HEK293 (cell line): ENCODE data around the gene SNX21.

Experiments
- BCL11A ChIP-seq: fragments of 450-650 bp; formaldehyde crosslinking; IDR thresholded peaks from 2 replicates; pipeline ENCODE4 v1.5.1; 2016; ENCODE audit warnings: low read depth, missing biosample characterization, missing genetic modification characterization
- BCL11B ChIP-seq: fragments of 450-650 bp; formaldehyde crosslinking; IDR thresholded peaks from 2 replicates; pipeline ENCODE4 v1.5.1; 2016; ENCODE audit warnings: low read depth, missing biosample characterization, missing genetic modification characterization
- GLIS1 ChIP-seq: fragments of 450-650 bp; formaldehyde crosslinking; IDR thresholded peaks from 2 replicates; pipeline ENCODE4 v1.5.1; 2016; ENCODE audit warnings: missing biosample characterization, missing genetic modification characterization
- KLF16 ChIP-seq: fragments of 450-650 bp; formaldehyde crosslinking; IDR thresholded peaks from 2 replicates; pipeline ENCODE4 v1.5.1; 2017; ENCODE audit warnings: missing biosample characterization, missing genetic modification characterization
- PRDM1 ChIP-seq: fragments of 450-650 bp; formaldehyde crosslinking; IDR thresholded peaks from 2 replicates; pipeline ENCODE4; 2016; ENCODE audit warnings: missing biosample characterization, missing genetic modification characterization
- SCRT1 ChIP-seq: fragments of 450-650 bp; formaldehyde crosslinking; IDR thresholded peaks from 2 replicates; pipeline ENCODE4 v1.5.1; 2016; ENCODE audit warnings: missing biosample characterization, missing genetic modification characterization, borderline replicate concordance
- SP2 ChIP-seq: fragments of 450-650 bp; formaldehyde crosslinking; IDR thresholded peaks from 2 replicates; pipeline ENCODE4 v1.5.1; 2016; ENCODE audit warnings: missing biosample characterization, missing genetic modification characterization
- WT1 ChIP-seq: fragments of 450-650 bp; formaldehyde crosslinking; IDR thresholded peaks from 2 replicates; pipeline ENCODE4 v1.5.1; 2016; ENCODE audit warnings: missing biosample characterization, missing genetic modification characterization
- ZBTB1 ChIP-seq: fragments of 450-650 bp; formaldehyde crosslinking; IDR thresholded peaks from 2 replicates; pipeline ENCODE4 v1.5.1; 2016; ENCODE audit warnings: missing biosample characterization, missing genetic modification characterization
- ZBTB20 ChIP-seq: fragments of 450-650 bp; formaldehyde crosslinking; IDR thresholded peaks from 2 replicates; pipeline ENCODE4 v1.5.1; 2016; ENCODE audit warnings: missing biosample characterization, missing genetic modification characterization
- ZBTB26 ChIP-seq: fragments of 450-650 bp; formaldehyde crosslinking; optimal IDR thresholded peaks from 2 replicates; pipeline ENCODE3; 2016; ENCODE audit warnings: missing biosample characterization, mild to moderate bottlenecking, missing genetic modification characterization
- ZFP3 ChIP-seq: fragments of 450-650 bp; formaldehyde crosslinking; IDR thresholded peaks from 2 replicates; pipeline ENCODE4 v1.5.1; 2016; ENCODE audit warnings: low read depth, missing biosample characterization, missing genetic modification characterization
- ZIC2 ChIP-seq: fragments of 450-650 bp; formaldehyde crosslinking; IDR thresholded peaks from 2 replicates; pipeline ENCODE4 v1.5.1; 2016; ENCODE audit warnings: missing biosample characterization, missing genetic modification characterization
- ZNF121 ChIP-seq: fragments of 450-650 bp; formaldehyde crosslinking; IDR thresholded peaks from 2 replicates; pipeline ENCODE4 v1.5.1; 2016; ENCODE audit warnings: missing biosample characterization, missing genetic modification characterization
- ZNF202 ChIP-seq: fragments of 450-650 bp; formaldehyde crosslinking; IDR thresholded peaks from 2 replicates; pipeline ENCODE4 v1.5.1; 2016; ENCODE audit warnings: missing biosample characterization, missing genetic modification characterization, borderline replicate concordance
- ZNF292 ChIP-seq: fragments of 450-650 bp; formaldehyde crosslinking; IDR thresholded peaks from 2 replicates; pipeline ENCODE4 v1.5.1; 2016; ENCODE audit warnings: low read depth, missing biosample characterization, missing genetic modification characterization, borderline replicate concordance
- ZNF302 ChIP-seq: fragments of 450-650 bp; formaldehyde crosslinking; IDR thresholded peaks from 2 replicates; pipeline ENCODE4 v1.5.1; 2016; ENCODE audit warnings: missing biosample characterization, missing genetic modification characterization, low read depth
- ZNF324 ChIP-seq: fragments of 450-650 bp; formaldehyde crosslinking; IDR thresholded peaks from 2 replicates; pipeline ENCODE4 v1.5.1; 2016; ENCODE audit warnings: missing biosample characterization, missing genetic modification characterization
- ZNF37A ChIP-seq: fragments of 450-650 bp; IDR thresholded peaks from 2 replicates; pipeline ENCODE4 v1.5.1; 2018; ENCODE audit warnings: missing biosample characterization, missing genetic modification characterization
- ZNF398 ChIP-seq: fragments of 450-650 bp; formaldehyde crosslinking; IDR thresholded peaks from 2 replicates; pipeline ENCODE4 v1.5.1; 2017; ENCODE audit warnings: missing biosample characterization, missing genetic modification characterization
- ZNF549 ChIP-seq: fragments of 450-650 bp; IDR thresholded peaks from 2 replicates; pipeline ENCODE4 v1.5.1; 2018; ENCODE audit warnings: missing biosample characterization, missing genetic modification characterization, mild to moderate bottlenecking, inconsistent platforms, moderate library complexity
- ZNF560 ChIP-seq: fragments of 450-650 bp; formaldehyde crosslinking; IDR thresholded peaks from 2 replicates; pipeline ENCODE4 v1.5.1; 2017; ENCODE audit warnings: missing biosample characterization, missing genetic modification characterization, borderline replicate concordance
- ZNF571 ChIP-seq: fragments of 450-650 bp; formaldehyde crosslinking; IDR thresholded peaks from 2 replicates; pipeline ENCODE4 v1.5.0; 2017; ENCODE audit warnings: missing biosample characterization, missing genetic modification characterization
- ZNF596 ChIP-seq: fragments of 450-650 bp; IDR thresholded peaks from 2 replicates; pipeline ENCODE4 v1.5.0; 2018; ENCODE audit warnings: missing biosample characterization, mild to moderate bottlenecking, missing genetic modification characterization, moderate library complexity
- ZNF624 ChIP-seq: fragments of 450-650 bp; formaldehyde crosslinking; IDR thresholded peaks from 2 replicates; pipeline ENCODE4 v1.5.1; 2017; ENCODE audit warnings: missing biosample characterization, missing genetic modification characterization
- ZNF629 ChIP-seq: fragments of 450-650 bp; formaldehyde crosslinking; IDR thresholded peaks from 2 replicates; pipeline ENCODE4 v1.5.1; 2017; ENCODE audit warnings: missing biosample characterization, missing genetic modification characterization
- ZNF747 ChIP-seq: fragments of 450-650 bp; formaldehyde crosslinking; IDR thresholded peaks from 2 replicates; pipeline ENCODE4 v1.5.1; 2016; ENCODE audit warnings: missing biosample characterization, missing genetic modification characterization
- ZNF785 ChIP-seq: fragments of 450-650 bp; formaldehyde crosslinking; IDR thresholded peaks from 2 replicates; pipeline ENCODE4 v1.5.1; 2016; ENCODE audit warnings: missing biosample characterization, missing genetic modification characterization
- ZSCAN16 ChIP-seq: fragments of 450-650 bp; formaldehyde crosslinking; IDR thresholded peaks from 2 replicates; pipeline ENCODE4 v1.5.1; 2016; ENCODE audit warnings: missing biosample characterization, missing genetic modification characterization
- ZSCAN30 ChIP-seq: fragments of 450-650 bp; IDR thresholded peaks from 2 replicates; pipeline ENCODE4 v1.5.1; 2018; ENCODE audit warnings: missing biosample characterization, mild to moderate bottlenecking, missing genetic modification characterization, moderate library complexity
- TF ChIP-seq, protein P1 (sequence below): fragments of 450-650 bp; formaldehyde crosslinking; IDR thresholded peaks from 2 replicates; pipeline ENCODE4 v1.5.1; 2016; ENCODE audit warnings: missing biosample characterization, missing genetic modification characterization
- TF ChIP-seq, protein P2 (sequence below): fragments of 450-650 bp; formaldehyde crosslinking; IDR thresholded peaks from 2 replicates; pipeline ENCODE4 v1.5.1; 2016; ENCODE audit warnings: missing biosample characterization, missing genetic modification characterization
- TF ChIP-seq, protein P3 (sequence below): fragments of 450-650 bp; formaldehyde crosslinking; IDR thresholded peaks from 2 replicates; pipeline ENCODE4 v1.5.1; 2016; ENCODE audit warnings: missing biosample characterization, missing genetic modification characterization

Gene SNX21

DNA sequence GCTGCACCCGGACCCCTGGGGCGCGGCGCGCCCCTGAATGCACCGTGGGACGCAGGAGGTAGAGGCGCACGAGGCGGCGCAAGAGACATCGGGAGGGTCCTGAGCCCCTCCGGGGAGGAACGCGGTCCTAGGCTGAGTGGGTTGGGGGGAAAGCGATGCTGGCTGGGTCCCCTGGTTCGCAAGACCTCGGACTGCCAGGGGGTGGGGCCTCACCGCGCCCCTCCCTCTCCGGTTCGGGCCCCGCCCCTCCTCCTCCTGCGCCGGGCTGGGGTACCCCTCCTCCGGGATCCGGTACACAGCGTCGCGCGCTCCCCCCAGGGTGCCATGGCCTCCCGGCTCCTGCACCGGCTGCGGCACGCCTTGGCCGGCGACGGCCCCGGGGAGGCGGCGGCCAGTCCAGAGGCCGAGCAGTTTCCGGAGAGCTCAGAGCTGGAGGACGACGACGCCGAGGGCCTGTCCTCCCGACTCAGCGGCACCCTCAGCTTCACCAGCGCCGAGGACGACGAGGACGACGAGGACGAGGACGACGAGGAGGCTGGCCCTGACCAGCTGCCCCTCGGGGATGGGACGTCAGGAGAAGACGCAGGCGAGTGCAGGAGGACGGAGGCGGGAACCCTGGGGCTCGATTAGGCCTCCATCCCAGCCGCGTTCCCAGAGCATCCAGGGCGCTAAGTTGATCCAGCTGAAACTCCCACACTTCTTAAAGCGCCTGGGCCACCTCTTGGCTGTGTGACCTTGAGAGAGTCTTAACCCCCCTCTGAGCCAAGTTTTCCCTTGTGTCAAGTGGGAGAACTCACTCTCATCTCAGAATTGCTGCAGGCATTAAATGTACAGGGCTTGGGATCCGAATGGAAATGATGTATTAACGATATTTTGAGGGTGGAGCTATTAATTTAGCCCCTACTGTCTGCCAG is 541 bp downstream of the SNX21 start (continued):
- TF ChIP-seq, protein P1, sequence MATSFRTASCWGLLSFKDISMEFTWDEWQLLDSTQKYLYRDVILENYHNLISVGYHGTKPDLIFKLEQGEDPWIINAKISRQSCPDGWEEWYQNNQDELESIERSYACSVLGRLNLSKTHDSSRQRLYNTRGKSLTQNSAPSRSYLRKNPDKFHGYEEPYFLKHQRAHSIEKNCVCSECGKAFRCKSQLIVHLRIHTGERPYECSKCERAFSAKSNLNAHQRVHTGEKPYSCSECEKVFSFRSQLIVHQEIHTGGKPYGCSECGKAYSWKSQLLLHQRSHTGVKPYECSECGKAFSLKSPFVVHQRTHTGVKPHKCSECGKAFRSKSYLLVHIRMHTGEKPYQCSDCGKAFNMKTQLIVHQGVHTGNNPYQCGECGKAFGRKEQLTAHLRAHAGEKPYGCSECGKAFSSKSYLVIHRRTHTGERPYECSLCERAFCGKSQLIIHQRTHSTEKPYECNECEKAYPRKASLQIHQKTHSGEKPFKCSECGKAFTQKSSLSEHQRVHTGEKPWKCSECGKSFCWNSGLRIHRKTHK, result no peak
- TF ChIP-seq ZNF37A (tag by site-specific recombination) (no peak), ZNF624 (tag by site-specific recombination) (no peak), ZBTB26 (tag by site-specific recombination) (peak; percentile 79), ZNF121 (tag by site-specific recombination) (no peak), ZSCAN16 (tag by site-specific recombination) (no peak), ZIC2 (tag by site-specific recombination) (peak; percentile 68), ZNF747 (tag by site-specific recombination) (no peak), KLF16 (tag by site-specific recombination) (no peak), BCL11A (no peak), WT1 (tag by site-specific recombination) (no peak), ZNF398 (no peak; the same call in 1 of the 2 replicates), ZBTB20 (tag by site-specific recombination) (0 out of 2 replicates have a peak, but pooled peaks have one; percentile 38), SP2 (peak; percentile 56; the same call in 1 of the 2 replicates), ZNF549 (tag by site-specific recombination) (no peak), ZSCAN30 (tag by site-specific recombination) (no peak), ZNF596 (tag by site-specific recombination) (no peak), ZNF571 (tag by site-specific recombination) (no peak), SCRT1 (tag by site-specific recombination) (no peak), ZNF560 (tag by site-specific recombination) (no peak), ZNF292 (tag by site-specific recombination) (no peak), ZNF324 (tag by site-specific recombination) (no peak), BCL11B (no peak), ZNF302 (tag by site-specific recombination) (no peak), PRDM1 (tag by site-specific recombination) (no peak), ZBTB1 (no peak), GLIS1 (peak; percentile 88), ZNF629 (tag by site-specific recombination) (no peak), ZFP3 (tag by site-specific recombination) (no peak), ZNF202 (no peak), ZNF785 (no peak)
- TF ChIP-seq, protein P2, sequence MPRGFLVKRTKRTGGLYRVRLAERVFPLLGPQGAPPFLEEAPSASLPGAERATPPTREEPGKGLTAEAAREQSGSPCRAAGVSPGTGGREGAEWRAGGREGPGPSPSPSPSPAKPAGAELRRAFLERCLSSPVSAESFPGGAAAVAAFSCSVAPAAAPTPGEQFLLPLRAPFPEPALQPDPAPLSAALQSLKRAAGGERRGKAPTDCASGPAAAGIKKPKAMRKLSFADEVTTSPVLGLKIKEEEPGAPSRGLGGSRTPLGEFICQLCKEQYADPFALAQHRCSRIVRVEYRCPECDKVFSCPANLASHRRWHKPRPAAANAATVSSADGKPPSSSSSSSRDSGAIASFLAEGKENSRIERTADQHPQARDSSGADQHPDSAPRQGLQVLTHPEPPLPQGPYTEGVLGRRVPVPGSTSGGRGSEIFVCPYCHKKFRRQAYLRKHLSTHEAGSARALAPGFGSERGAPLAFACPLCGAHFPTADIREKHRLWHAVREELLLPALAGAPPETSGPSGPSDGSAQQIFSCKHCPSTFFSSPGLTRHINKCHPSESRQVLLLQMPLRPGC (tag by site-specific recombination), result 0 out of 2 replicates have a peak, but pooled peaks have one; percentile 13
- TF ChIP-seq, protein P3, sequence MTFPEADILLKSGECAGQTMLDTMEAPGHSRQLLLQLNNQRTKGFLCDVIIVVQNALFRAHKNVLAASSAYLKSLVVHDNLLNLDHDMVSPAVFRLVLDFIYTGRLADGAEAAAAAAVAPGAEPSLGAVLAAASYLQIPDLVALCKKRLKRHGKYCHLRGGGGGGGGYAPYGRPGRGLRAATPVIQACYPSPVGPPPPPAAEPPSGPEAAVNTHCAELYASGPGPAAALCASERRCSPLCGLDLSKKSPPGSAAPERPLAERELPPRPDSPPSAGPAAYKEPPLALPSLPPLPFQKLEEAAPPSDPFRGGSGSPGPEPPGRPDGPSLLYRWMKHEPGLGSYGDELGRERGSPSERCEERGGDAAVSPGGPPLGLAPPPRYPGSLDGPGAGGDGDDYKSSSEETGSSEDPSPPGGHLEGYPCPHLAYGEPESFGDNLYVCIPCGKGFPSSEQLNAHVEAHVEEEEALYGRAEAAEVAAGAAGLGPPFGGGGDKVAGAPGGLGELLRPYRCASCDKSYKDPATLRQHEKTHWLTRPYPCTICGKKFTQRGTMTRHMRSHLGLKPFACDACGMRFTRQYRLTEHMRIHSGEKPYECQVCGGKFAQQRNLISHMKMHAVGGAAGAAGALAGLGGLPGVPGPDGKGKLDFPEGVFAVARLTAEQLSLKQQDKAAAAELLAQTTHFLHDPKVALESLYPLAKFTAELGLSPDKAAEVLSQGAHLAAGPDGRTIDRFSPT (tag by site-specific recombination), result no peak
